T47D (cell line): ENCODE data around the gene SLC22A2.
A peak's percentile ranks its signal among the peaks of the same experiment; 100 is the strongest.
"Not testable (repeated sequence)": the region's sequence is repeated elsewhere in the genome, so short reads cannot be mapped to it uniquely, and the experiment has no call there.

ENCODE experiments used
- DNase-seq, 2 experiments: peaks; one replicate each; pipeline versions ENCODE4 v3.0.0 to v3.0.0-alpha.2; 2011 to 2012; ENCODE audit warnings: low read depth in 1 of 2, low spot score in 1 of 2
- JUND ChIP-seq: IDR thresholded peaks from 2 replicates; pipeline ENCODE4 v1.6.1; 2012; ENCODE audit warnings: low read depth
- in situ Hi-C: cut with HindIII; loops from 2 replicates; pipeline ENCODE4 v1.10.0; 2016; ENCODE audit warnings: low sequenced_read_pairs, low pct_unique_long_range_greater_than_20kb

Gene SLC22A2

GRCh38 chr6:160258346-160259142 is at the start of gene SLC22A2:
TSS of gene SLC22A2 (minus strand) at chr6:160258821. CDS start at chr6:160258757, 64 bp downstream.
- TF ChIP-seq JUND: no peak
- DNase-seq: no peak
- in situ Hi-C loops: no loop called here

- no peak for DNase-seq
- TF ChIP-seq JUND: no peak
- in situ Hi-C loops: no loop called here
These were observed 47.5 kb upstream of the SLC22A2 start for GRCh38 chr6:160305926-160306713.

GRCh38 chr6:160303806-160304205 is 45.2 kb upstream of the SLC22A2 start:
- in situ Hi-C loops: no loop called here
- TF ChIP-seq JUND: no peak
- no peak for DNase-seq

GRCh38 chr6:160302431-160303082 is 43.9 kb upstream of the SLC22A2 start:
- DNase-seq, in situ Hi-C loops: not testable (repeated sequence)

GRCh38 chr6:160301339-160301738 is 42.7 kb upstream of the SLC22A2 start:
- TF ChIP-seq JUND: no peak
- in situ Hi-C loops: no loop called here
- DNase-seq: no peak

- TF ChIP-seq JUND: no peak
- DNase-seq: no peak
- in situ Hi-C loops: no loop called here
These were observed 41.6 kb upstream of the SLC22A2 start for GRCh38 chr6:160300076-160300695.

- no peak for TF ChIP-seq JUND
- in situ Hi-C loops: no loop called here
These were observed 40.9 kb upstream of the SLC22A2 start for GRCh38 chr6:160299559-160299958.

GRCh38 chr6:160298121-160298520 is 39.5 kb upstream of the SLC22A2 start:
- in situ Hi-C loops: no loop called here
- no peak for TF ChIP-seq JUND

More at GRCh38 chr6:160299559-160299958, 40.9 kb upstream of the SLC22A2 start:
- no peak for DNase-seq

GRCh38 chr6:160297310-160297709 is 38.7 kb upstream of the SLC22A2 start:
- no peak for TF ChIP-seq JUND
- DNase-seq: peak in 1 of 2 experiments; percentile 10
- in situ Hi-C loops: no loop called here

More at GRCh38 chr6:160298121-160298520, 39.5 kb upstream of the SLC22A2 start:
- DNase-seq: no peak

GRCh38 chr6:160293844-160294243 is 35.2 kb upstream of the SLC22A2 start:
- TF ChIP-seq JUND: no peak
- in situ Hi-C loops: no loop called here
- no peak for DNase-seq

GRCh38 chr6:160285541-160286105 is 27.0 kb upstream of the SLC22A2 start:
- TF ChIP-seq JUND: no peak
- DNase-seq: no peak
- in situ Hi-C loops: no loop called here

GRCh38 chr6:160284575-160284974 is 26.0 kb upstream of the SLC22A2 start:
- in situ Hi-C loops: no loop called here
- no peak for DNase-seq
- TF ChIP-seq JUND: no peak
